ENCODE measurements around the gene MARCHF10. TPM values are rescaled to one million over a fixed set of nuclear protein-coding genes. Genes with fewer than 3 reads are reported as not detected.
"Not testable (repeated sequence)": the region's sequence is repeated elsewhere in the genome, so short reads cannot be mapped to it uniquely, and the experiment has no call there.

MARCHF10 gene
- total RNA-seq, 1 experiment from 2014 or later = 8.0 TPM

DNA sequence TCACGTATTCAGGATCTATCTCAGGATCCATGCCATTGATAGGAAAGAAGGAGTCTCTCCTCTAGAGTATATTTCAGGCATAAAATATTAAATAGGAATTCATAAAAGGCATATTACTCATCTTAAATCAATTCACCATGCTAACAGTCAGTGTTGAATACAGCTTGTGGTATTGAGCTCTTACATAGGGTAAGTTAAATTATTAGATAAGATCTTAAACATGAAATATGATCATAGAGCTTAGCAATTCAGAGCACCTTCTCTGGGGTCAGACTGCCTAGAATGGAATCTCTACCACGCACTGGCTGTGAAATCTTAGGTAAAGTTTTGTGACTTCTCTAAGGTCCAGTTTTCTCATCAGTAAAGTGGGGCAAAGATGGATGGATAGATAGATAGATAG is 20.7 kb downstream of the MARCHF10 start:
- H3K79me2 ChIP-seq (ENCODE audit: low read depth) = no peaks in the 10 kb centered on the region
- DNase-seq = peak in 1 of 2 experiments; percentile 91
- no peaks in the 10 kb centered on the region for H4K20me1 ChIP-seq (ENCODE audit: insufficient read depth)
- H3K9me3 ChIP-seq (ENCODE audit: insufficient read depth, low read depth) = peaks cover 8% of the 10 kb centered on the region; the same call in 1 of the 2 replicates
- H3K9me2 ChIP-seq (ENCODE audit: insufficient read depth) = no peaks in the 10 kb centered on the region
- BruUV-seq (replicated peaks) = no TSS peak
- peaks cover 64% of the 10 kb centered on the region for H3K4me1 ChIP-seq (replicated peaks; ENCODE audit: insufficient read depth)
- H3K4me2 ChIP-seq = peak overlapping the region; percentile 38
- H3K27ac ChIP-seq = peak overlapping the region; percentile 62
- H3K36me3 ChIP-seq (ENCODE audit: low read depth) = peaks cover 4% of the 10 kb centered on the region; the same call in 1 of the 2 replicates
- TF ChIP-seq, protein P1, sequence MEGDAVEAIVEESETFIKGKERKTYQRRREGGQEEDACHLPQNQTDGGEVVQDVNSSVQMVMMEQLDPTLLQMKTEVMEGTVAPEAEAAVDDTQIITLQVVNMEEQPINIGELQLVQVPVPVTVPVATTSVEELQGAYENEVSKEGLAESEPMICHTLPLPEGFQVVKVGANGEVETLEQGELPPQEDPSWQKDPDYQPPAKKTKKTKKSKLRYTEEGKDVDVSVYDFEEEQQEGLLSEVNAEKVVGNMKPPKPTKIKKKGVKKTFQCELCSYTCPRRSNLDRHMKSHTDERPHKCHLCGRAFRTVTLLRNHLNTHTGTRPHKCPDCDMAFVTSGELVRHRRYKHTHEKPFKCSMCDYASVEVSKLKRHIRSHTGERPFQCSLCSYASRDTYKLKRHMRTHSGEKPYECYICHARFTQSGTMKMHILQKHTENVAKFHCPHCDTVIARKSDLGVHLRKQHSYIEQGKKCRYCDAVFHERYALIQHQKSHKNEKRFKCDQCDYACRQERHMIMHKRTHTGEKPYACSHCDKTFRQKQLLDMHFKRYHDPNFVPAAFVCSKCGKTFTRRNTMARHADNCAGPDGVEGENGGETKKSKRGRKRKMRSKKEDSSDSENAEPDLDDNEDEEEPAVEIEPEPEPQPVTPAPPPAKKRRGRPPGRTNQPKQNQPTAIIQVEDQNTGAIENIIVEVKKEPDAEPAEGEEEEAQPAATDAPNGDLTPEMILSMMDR (conservative IDR thresholded peaks at IDR 0.05) = no peak
- no peak for TF ChIP-seq EZH2 (IDR thresholded peaks at IDR 0.05; ENCODE audit: low read depth)
- H3K27me3 ChIP-seq (ENCODE audit: insufficient read depth, low read depth) = no peaks in the 10 kb centered on the region
- ChIA-PET POLR2A (ENCODE audit: unreplicated experiment) (interaction anchor here (0.7 kb wide), 1 partner anchor 90 kb away, joined by 5 read pairs; no protein-coding TSS in a partner anchor), CTCF (interaction anchor here (0.6 to 0.7 kb wide), 2 partner anchors 13 to 105 kb away, joined by 3 to 4 read pairs; no protein-coding TSS in a partner anchor)
- intact Hi-C loops (cut with micrococcal nuclease; ENCODE audit: unreplicated experiment) = no loop called here
- H3K4me3 ChIP-seq = no peak overlapping the region
- H2AFZ ChIP-seq = no peak overlapping the region
- peaks cover 54% of the 10 kb centered on the region for H3F3A ChIP-seq (ENCODE audit: insufficient read depth, low read depth)

DNA sequence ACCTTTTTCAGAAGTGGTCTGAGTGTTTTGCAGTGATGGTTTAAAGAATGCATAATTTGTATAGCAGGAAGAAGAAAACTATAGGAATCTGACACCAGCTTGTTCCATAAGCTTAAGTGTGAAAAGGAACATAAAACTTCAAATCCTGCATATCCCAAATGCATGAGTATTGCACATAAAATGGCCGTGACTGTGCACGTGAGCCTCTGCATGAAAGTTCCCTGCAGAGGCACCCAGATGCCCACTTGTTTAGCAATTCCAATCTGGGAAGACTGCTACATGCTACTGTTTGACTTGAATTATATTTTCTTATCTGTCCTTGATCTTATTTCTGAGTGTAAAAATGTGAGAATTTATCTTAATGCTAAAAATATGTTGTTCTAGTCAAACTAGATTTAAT is 21.5 kb downstream of the MARCHF10 start:
- BruUV-seq (replicated peaks) = no TSS peak
- CTCF ChIA-PET = interaction anchor here (0.6 kb wide), 2 partner anchors 14 to 17 kb away, joined by 3 to 4 read pairs; no protein-coding TSS in a partner anchor
- no peak for DNase-seq

DNA sequence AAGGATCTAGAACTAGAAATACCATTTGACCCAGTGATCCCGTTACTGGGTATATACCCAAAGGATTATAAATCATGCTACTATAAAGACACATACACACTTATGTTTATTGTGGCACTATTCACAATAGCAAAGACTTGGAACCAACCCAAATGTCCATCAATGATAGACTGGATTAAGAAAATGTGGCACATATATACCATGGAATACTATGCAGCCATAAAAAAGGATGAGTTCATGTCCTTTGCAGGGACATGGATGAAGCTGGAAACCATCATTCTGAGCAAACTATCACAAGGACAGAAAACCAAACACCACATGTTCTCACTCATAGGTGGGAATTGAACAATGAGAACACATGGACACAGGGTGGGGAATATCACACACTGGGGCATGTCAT is 22.1 kb downstream of the MARCHF10 start:
- intact Hi-C loops (cut with micrococcal nuclease; ENCODE audit: unreplicated experiment); H3K27me3 ChIP-seq (ENCODE audit: insufficient read depth, low read depth); H3K9me2 ChIP-seq (ENCODE audit: insufficient read depth); H2AFZ ChIP-seq; H4K20me1 ChIP-seq (ENCODE audit: insufficient read depth); H3K9me3 ChIP-seq (ENCODE audit: insufficient read depth, low read depth); DNase-seq; H3K27ac ChIP-seq; H3K36me3 ChIP-seq (ENCODE audit: low read depth); BruUV-seq (replicated peaks); H3K79me2 ChIP-seq (ENCODE audit: low read depth); H3K4me3 ChIP-seq; H3K4me2 ChIP-seq: not testable (repeated sequence)
- Histone ChIP-seq H3K4me1 (replicated peaks; ENCODE audit: insufficient read depth) (peaks cover 65% of the 10 kb centered on the region), H3F3A (ENCODE audit: insufficient read depth, low read depth) (peaks cover 55% of the 10 kb centered on the region)
- ChIA-PET CTCF (interaction anchor here (0.6 kb wide), 1 partner anchor 18 kb away, joined by 4 read pairs; no protein-coding TSS in a partner anchor), POLR2A (ENCODE audit: unreplicated experiment) (interaction anchor here (0.6 kb wide), 2 partner anchors 24 to 297 kb away, joined by 5 to 13 read pairs; no protein-coding TSS in a partner anchor)

More for the DNA sequence above, 21.5 kb downstream of the MARCHF10 start:
- peak overlapping the region; percentile 38; the same call in 1 of the 2 replicates for H3K4me2 ChIP-seq
- no peak overlapping the region for H2AFZ ChIP-seq
- TF ChIP-seq EZH2 (IDR thresholded peaks at IDR 0.05; ENCODE audit: low read depth) = no peak
- TF ChIP-seq, protein P1 (conservative IDR thresholded peaks at IDR 0.05) = no peak
- no peaks in the 10 kb centered on the region for H3K27me3 ChIP-seq (ENCODE audit: insufficient read depth, low read depth)
- POLR2A ChIA-PET (ENCODE audit: unreplicated experiment) = interaction anchor here (0.6 kb wide), 1 partner anchor 23 kb away, joined by 5 read pairs; no protein-coding TSS in a partner anchor
- H3K9me2 ChIP-seq (ENCODE audit: insufficient read depth) = no peaks in the 10 kb centered on the region
- peaks cover 65% of the 10 kb centered on the region for H3K4me1 ChIP-seq (replicated peaks; ENCODE audit: insufficient read depth)
- intact Hi-C loops (cut with micrococcal nuclease; ENCODE audit: unreplicated experiment) = no loop called here
- H3K9me3 ChIP-seq (ENCODE audit: insufficient read depth, low read depth) = peaks cover 8% of the 10 kb centered on the region; the same call in 1 of the 2 replicates
- no peaks in the 10 kb centered on the region for H4K20me1 ChIP-seq (ENCODE audit: insufficient read depth)
- peaks cover 55% of the 10 kb centered on the region for H3F3A ChIP-seq (ENCODE audit: insufficient read depth, low read depth)
- no peaks in the 10 kb centered on the region for H3K79me2 ChIP-seq (ENCODE audit: low read depth)
- peak overlapping the region; percentile 62 for H3K27ac ChIP-seq
- H3K36me3 ChIP-seq (ENCODE audit: low read depth) = peaks cover 4% of the 10 kb centered on the region; the same call in 1 of the 2 replicates
- H3K4me3 ChIP-seq = no peak overlapping the region
